Right ventricle myocardium superior (tissue), 1 donor: Measurements from ENCODE around the gene KATNAL2. TPM values are rescaled to one million over a fixed set of nuclear protein-coding genes. Genes with fewer than 3 reads are reported as not detected.
"Not testable (repeated sequence)": the region's sequence is repeated elsewhere in the genome, so short reads cannot be mapped to it uniquely, and the experiment has no call there.

Experiments used
- ATAC-seq: fragments of 200-7000 bp; cut with Tn5 transposase; one replicate; pipeline ENCODE4 v1.9.1; 2020; ENCODE audit warnings: mild to moderate bottlenecking; ENCODE audit not compliant: poor library complexity
- DNase-seq: peaks from one replicate; pipeline ENCODE4 v3.0.0-alpha.2; 2020
- intact Hi-C: fragments of 100-400 bp; cut with DNase I; formaldehyde crosslinking; loops from one replicate; pipeline ENCODE4 v1.11.2; 2022
- total RNA-seq: library from RNA; stranded (reverse); fragmentation: NEBNext Ultra II Directional; extraction: Animal tissue kit (Norgen Biotek cat#: 25700); gene quantifications from one replicate; pipeline ENCODE4 v1.2.1, GENCODE V29; 2021
- donor health status: DM: no; HTN: yes; CAD: no; lungs with severe emphysema.

Gene KATNAL2
- total RNA-seq, 1 donor from 2014 or later, result 3.0 TPM

GRCh38 chr18:47025557-47026174 lies 108.3 kb downstream of the KATNAL2 start:
- intact Hi-C loops, DNase-seq, ATAC-seq: not testable (repeated sequence)

GRCh38 chr18:47028738-47029137 lies 111.3 kb downstream of the KATNAL2 start:
- intact Hi-C loops, ATAC-seq, DNase-seq: not testable (repeated sequence)

DNA sequence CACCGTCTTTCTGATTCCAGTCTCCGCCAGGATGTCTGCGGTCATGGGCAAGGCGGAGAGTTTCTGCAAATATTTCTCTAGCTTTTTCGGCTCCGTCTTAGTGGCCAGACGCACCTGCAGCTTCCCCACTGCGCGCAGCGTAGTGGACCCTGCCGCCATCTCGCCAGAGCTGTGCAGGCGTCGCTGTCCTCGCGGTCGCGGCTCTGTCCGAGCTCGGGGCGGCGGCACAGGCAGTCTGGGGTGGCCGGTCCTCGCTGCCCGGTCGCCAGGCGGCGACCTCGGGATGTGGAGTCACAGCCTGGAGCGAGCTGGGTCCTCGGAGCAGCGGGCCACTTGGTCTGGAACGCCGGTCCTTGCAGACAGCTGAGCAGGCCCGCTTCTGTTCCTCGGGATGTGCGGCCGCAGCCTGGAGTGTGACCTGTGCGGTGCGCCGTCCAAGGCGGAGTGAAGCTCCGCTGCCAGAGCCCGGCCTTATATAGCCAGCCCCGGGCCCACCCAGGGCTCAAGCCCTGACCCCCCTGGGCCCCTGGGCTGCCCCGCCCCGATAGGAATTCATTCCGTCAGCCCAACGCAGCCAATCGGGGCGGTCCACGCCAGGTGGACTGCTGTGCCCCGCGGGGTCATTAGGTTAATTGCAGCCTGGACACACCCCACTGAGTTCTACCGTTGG lies 112.4 kb downstream of the KATNAL2 start:
- not testable (repeated sequence) for DNase-seq
- ATAC-seq, result peak; percentile 21

GRCh38 chr18:47030887-47031286 lies 113.5 kb downstream of the KATNAL2 start:
- DNase-seq, intact Hi-C loops, ATAC-seq: not testable (repeated sequence)

More for the DNA sequence above, 112.4 kb downstream of the KATNAL2 start:
- intact Hi-C loops, result not testable (repeated sequence)

- DNase-seq (no peak), ATAC-seq (no peak)
These were observed 115.5 kb downstream of the KATNAL2 start for GRCh38 chr18:47032945-47033344.

DNA sequence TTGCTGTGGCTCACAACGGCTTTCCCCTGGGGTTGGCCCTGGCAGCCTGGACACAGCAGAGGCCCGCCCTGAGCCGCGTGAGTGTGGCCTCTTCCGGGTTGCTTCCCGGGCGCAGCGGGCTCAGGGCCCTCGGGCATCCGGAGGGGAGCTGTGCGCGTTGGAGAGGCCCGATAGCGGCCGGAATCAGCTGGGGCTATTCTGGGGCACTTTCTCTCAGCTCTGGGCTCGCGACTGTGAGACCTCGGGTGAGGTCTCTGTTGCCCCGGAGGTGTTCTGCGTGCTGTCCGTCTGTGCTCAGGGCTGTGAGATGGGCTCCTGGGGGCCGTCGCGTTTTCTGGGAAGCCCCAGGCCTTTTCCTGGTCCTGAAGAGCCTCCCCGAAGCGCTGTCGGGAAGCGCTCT lies 117.2 kb downstream of the KATNAL2 start:
- intact Hi-C loops, DNase-seq: not testable (repeated sequence)

More at GRCh38 chr18:47032945-47033344, 115.5 kb downstream of the KATNAL2 start:
- intact Hi-C loops, result no loop called here

DNA sequence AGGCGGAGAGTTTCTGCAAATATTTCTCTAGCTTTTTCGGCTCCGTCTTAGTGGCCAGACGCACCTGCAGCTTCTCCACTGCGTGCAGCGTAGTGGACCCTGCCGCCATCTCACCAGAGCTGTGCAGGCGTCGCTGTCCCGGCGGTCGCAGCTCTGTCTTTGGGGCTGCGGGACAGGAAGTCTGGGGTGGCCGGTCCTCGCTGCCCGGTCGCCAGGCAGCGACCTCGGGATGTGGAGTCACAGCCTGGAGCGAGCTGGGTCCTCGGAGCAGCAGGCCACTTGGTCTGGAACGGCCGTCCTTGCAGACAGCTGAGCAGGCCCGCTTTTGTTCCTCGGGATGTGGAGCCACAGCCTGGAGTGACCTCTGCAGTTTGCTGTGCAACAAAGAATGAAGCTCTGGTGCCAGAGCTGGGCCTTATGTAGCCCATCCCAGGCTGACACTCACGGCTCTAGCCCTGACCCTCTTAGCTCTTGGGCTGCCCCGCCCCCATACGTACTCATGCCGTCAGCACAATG lies 117.8 kb downstream of the KATNAL2 start, which contains the start of gene ELOA2:
TSS of gene ELOA2 (minus strand) at position 466 of the 516 bp plus-strand sequence. CDS start at position 109, 357 bp downstream.
- intact Hi-C loops, result no loop called here
- ATAC-seq, result no peak
- no peak for DNase-seq

More for the DNA sequence above, 117.2 kb downstream of the KATNAL2 start:
- ATAC-seq, result not testable (repeated sequence)

GRCh38 chr18:47036298-47036874 lies 119.0 kb downstream of the KATNAL2 start:
- DNase-seq (no peak), ATAC-seq (no peak)
- intact Hi-C loops, result no loop called here

GRCh38 chr18:47036927-47037578 lies 119.7 kb downstream of the KATNAL2 start:
- intact Hi-C loops, result no loop called here
- no peak for ATAC-seq
- no peak for DNase-seq

GRCh38 chr18:47040982-47041381 lies 123.6 kb downstream of the KATNAL2 start:
- DNase-seq (no peak), ATAC-seq (no peak)
- intact Hi-C loops, result no loop called here

DNA sequence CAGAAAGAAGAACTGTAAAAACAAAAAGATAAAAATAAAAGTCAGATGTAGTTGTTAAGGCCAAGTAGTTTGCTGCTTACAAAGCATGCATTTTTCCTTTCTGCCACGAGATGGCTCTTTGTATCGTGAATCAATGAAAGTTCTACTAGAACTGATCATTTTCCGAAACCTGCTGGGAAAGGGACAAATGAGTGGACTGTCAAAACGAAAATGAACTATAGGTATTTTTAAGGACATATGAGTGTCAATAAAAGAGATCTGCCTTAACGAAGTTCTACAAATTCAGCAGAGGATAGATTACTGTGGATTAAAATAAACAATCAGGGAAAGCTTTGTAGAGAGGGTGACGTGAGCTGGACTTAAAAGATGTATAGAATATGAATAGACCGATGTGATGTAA lies 133.1 kb downstream of the KATNAL2 start:
- intact Hi-C loops, result loop anchor here (5.0 kb wide), 1 partner anchor 702 kb away; no protein-coding TSS in a partner anchor
- DNase-seq (no peak), ATAC-seq (no peak)

DNA sequence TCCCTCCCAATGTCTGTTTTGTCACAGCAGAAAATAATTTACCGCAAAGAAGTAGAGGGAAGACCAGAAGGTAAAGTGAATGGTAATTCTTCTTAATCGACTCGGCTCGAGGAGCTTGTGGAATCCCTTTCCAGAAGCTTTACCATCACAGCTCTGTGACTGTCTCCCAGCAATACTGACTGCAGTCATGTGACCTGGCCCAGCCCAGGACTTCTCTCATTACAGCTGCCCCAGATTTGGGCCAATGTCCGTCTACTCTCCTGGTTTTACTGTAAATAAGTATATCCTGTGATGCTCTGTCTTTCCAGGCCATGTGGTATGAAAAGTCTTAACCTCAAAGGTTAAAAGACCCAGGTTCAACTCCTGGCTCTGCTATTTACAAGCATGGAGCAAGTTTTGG lies 137.0 kb downstream of the KATNAL2 start:
- no peak for ATAC-seq
- DNase-seq, result no peak
- intact Hi-C loops, result loop anchor here (5.0 kb wide), 1 partner anchor 698 kb away; no protein-coding TSS in a partner anchor

DNA sequence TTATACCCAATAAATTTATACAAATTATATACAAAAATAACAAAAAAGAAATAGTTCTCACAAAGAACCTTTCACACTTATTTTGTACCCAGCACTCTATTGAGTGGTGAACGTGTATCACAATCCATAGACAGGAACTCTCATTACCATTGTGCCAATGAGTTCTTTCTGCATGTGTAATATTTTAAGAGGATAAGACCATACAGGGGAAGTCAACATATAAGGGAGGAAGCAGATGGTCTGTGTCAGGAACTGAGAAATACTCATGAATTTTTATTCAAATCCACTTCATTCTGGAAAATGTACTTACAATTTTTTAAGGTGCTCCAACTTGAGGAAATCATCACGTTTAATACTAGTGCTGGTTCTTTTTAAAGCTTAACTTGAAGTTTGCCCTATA lies 145.1 kb downstream of the KATNAL2 start:
- DNase-seq, result no peak
- intact Hi-C loops, result no loop called here
- ATAC-seq, result no peak

DNA sequence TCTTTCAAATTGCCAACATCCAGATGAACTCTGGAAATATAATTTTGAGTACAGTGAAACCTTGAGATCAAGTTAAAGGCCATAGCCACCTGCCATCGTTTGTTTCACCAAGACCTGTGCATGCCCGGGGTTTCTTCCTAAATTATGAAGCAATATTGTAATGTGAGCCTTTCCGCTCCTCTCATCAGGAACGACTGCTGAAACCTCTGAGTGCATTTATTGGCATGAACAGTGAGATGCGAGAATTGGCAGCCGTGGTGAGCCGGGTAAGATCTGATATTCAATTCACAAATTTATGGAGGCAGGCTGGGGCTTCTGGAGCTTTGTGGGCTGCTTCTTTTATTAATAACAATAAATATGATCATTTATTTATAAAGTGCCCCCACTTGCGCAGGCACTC lies 145.7 kb downstream of the KATNAL2 start:
- intact Hi-C loops, result no loop called here
- ATAC-seq (no peak), DNase-seq (no peak)

DNA sequence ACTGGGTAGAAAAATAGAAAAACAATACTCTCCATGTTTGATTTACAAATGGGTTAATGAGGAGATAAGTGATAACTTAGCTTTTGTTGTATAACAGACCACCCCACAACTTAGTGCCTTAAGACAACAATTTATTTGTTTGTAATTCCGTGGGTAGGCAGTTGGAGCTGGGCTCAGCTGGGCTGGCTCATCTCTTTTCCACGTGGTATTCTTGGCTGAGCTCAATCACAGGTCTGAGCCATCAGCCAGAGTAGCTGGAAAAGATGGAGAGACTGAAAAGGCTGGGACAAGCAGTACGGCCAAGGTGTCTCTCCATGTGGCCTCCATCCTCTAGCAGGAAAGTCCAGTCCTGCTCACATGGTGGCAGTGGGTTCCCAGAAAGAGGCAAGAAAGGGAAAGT lies 150.2 kb downstream of the KATNAL2 start:
- ATAC-seq, result no peak
- intact Hi-C loops, result no loop called here
- no peak for DNase-seq

DNA sequence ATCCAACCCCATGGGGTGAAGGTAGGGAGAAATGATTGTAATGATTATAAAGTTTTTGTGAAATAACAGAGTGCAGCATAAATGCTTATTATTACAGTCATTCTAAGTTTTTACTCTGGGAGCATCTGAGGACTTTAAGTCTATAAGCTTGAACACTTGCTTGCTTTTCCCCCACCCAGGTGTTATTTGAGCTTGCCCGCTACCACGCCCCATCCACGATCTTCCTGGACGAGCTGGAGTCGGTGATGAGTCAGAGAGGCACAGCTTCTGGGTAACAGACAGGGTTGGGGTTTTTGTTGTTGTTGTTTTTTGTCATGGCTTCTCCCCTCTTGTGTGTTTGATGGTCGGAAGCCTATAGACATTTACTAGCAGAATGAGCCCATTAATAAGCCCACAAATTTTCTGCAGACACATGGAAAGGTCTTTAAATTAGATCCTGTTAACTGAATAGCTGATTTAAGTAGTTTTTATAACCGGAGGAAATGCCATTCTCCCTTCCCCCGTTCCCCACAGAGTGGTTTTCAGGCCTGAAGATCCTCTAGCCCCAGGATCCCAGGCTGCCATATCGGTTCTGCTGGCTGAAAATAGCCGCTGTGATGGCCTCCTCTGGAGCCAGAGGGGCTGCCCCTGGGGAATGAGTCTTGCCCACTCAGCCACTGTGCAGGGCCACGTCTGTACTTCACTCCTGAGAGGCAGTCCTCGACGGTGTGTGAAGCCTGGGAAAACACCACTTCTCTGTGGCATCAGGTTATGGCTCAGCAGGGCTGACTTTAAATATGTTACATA lies 157.9 kb downstream of the KATNAL2 start:
- no peak for ATAC-seq
- intact Hi-C loops, result no loop called here
- DNase-seq, result no peak

- intact Hi-C loops, result no loop called here
- no peak for DNase-seq
- ATAC-seq, result no peak
These were observed 159.7 kb downstream of the KATNAL2 start for GRCh38 chr18:47077111-47077510.

- DNase-seq (no peak), ATAC-seq (no peak)
- intact Hi-C loops, result no loop called here
These were observed 163.5 kb downstream of the KATNAL2 start for GRCh38 chr18:47080872-47081271.
